ENCODE results near the gene PKP2.
"Not testable (repeated sequence)": the region's sequence is repeated elsewhere in the genome, so short reads cannot be mapped to it uniquely, and the experiment has no call there.

Gene PKP2

DNA sequence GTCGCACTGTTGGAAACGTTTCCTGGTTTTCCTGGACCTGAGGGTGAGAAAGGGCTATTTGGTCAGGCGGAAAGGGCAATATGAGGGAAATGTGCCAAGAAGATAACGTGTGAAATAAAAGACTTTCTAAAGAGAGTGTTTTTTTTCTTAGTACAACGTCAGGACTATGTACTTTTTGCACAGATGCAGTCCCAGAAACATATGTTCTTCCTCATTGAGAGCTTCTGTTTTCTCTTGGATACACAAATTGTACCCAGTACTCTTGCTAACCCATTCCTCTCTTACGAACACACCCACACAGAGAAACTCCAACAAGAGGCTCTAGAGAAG lies 669 bp upstream of the PKP2 start:
- peak overlapping the region; percentile 51 for H3K4me3 ChIP-seq (ENCODE audit: low read depth, low read length)
- in situ Hi-C loops (cut with HindIII; ENCODE audit: low sequenced_read_pairs) = no loop called here
- DNase-seq (ENCODE audit: low read depth, low spot score) = no peak
- TF ChIP-seq, protein P1, sequence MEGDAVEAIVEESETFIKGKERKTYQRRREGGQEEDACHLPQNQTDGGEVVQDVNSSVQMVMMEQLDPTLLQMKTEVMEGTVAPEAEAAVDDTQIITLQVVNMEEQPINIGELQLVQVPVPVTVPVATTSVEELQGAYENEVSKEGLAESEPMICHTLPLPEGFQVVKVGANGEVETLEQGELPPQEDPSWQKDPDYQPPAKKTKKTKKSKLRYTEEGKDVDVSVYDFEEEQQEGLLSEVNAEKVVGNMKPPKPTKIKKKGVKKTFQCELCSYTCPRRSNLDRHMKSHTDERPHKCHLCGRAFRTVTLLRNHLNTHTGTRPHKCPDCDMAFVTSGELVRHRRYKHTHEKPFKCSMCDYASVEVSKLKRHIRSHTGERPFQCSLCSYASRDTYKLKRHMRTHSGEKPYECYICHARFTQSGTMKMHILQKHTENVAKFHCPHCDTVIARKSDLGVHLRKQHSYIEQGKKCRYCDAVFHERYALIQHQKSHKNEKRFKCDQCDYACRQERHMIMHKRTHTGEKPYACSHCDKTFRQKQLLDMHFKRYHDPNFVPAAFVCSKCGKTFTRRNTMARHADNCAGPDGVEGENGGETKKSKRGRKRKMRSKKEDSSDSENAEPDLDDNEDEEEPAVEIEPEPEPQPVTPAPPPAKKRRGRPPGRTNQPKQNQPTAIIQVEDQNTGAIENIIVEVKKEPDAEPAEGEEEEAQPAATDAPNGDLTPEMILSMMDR (IDR thresholded peaks at IDR 0.05; ENCODE audit: low read depth, low read length) = no peak

DNA sequence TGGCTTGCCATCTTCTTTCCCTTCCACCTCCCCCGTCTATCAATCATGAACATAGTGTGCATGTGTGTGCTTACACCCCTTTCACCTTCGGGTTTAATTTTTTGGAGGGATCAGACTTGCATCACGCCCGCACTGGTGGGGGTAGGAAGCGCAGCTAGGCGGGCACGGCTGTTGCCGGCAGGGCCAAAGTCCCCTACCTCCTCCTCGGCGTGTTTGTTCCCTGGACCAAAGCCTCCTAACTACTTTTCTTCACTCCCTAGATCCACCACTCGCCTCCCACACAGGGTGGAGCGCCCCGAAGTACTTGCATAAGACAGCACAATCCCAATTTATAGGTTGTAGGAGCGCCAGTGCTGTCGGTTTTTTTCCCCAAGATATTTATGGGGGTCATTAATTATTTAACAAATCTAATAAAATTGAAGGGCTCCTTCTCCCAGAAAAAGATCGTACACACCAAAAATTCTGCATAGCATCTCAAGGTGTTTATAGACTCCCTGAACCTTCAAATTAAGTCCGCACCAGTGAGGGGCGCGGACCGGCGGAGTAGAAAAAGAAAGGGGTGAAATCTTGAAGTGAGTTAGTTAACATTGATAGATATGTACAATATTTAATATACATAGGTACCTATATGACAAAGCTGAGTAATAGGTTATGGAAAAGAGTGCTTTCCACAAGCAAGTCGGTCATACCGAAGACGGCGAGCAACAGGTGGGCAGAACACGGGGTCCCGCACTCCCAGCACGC lies 717 bp downstream of the PKP2 start:
- no peak for DNase-seq (ENCODE audit: low read depth, low spot score)
- in situ Hi-C loops (cut with HindIII; ENCODE audit: low sequenced_read_pairs) = no loop called here
- TF ChIP-seq, protein P1 (IDR thresholded peaks at IDR 0.05; ENCODE audit: low read depth, low read length) = peak; percentile 20
- peak overlapping the region; percentile 52 for H3K4me3 ChIP-seq (ENCODE audit: low read depth, low read length)

DNA sequence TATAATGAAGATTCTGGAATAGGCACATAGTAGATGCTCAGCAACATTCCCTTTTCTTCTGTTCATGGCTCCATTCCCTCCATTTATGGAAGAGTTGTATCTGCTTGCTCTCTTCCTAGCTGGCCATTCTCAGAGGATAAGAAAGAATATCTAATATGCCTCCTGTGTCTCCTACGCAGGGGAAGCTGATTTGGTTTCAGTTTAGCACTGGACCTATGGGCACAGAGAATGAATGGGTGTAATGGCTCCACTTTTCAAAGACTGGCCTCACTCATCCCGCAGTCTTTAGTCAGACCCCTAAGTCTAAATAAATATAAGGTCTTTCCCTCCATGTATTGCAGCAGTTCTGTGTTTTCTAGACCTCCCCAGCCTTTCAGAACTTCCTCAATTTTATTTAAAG lies 2.0 kb downstream of the PKP2 start:
- DNase-seq (ENCODE audit: low read depth, low spot score) = no peak
- H3K4me3 ChIP-seq (ENCODE audit: low read depth, low read length) = no peak overlapping the region
- in situ Hi-C loops (cut with HindIII; ENCODE audit: low sequenced_read_pairs) = no loop called here
- TF ChIP-seq, protein P1 (IDR thresholded peaks at IDR 0.05; ENCODE audit: low read depth, low read length) = no peak

DNA sequence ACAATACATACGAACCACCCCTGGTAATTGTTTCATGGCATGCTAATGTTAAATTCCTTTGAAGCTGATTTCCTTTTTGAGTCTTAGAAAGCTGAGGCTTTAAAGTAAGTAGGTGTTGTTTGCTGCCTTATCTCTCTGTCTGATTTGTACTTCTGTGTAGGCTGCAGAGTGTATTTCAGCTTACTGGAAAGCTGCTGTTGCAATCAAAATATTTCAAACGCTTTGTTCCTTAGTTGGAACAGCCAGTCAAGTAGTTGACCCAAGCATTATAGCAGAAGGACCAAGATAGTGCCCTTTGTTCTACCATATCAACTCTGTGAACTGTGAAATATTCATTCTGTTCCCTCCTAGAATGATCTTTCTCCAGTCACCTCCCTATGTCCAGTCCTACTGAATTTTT lies 3.1 kb downstream of the PKP2 start:
- TF ChIP-seq, protein P1 (IDR thresholded peaks at IDR 0.05; ENCODE audit: low read depth, low read length) = no peak
- H3K4me3 ChIP-seq (ENCODE audit: low read depth, low read length) = no peak overlapping the region
- in situ Hi-C loops (cut with HindIII; ENCODE audit: low sequenced_read_pairs) = no loop called here
- no peak for DNase-seq (ENCODE audit: low read depth, low spot score)

DNA sequence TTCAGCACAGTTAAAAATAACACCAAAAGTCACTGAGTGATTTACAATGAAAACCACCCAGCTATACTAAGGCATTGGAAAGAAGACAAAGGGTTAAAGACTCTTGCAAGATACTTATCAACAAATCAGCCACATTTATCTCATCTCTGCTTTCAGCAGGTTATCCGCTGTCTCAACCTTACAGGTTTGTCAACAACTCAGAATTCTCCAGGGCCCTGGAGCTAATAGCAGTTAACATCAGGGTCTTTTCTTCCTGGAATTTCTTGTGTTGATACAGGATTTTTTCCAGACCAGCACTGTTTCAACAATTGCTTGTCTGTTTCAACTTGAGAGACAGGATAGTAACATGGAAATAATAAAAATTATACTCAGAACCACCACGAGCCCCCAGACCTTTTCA lies 3.5 kb downstream of the PKP2 start:
- TF ChIP-seq, protein P1 (IDR thresholded peaks at IDR 0.05; ENCODE audit: low read depth, low read length) = no peak
- in situ Hi-C loops (cut with HindIII; ENCODE audit: low sequenced_read_pairs) = no loop called here
- no peak for DNase-seq (ENCODE audit: low read depth, low spot score)
- H3K4me3 ChIP-seq (ENCODE audit: low read depth, low read length) = no peak overlapping the region

DNA sequence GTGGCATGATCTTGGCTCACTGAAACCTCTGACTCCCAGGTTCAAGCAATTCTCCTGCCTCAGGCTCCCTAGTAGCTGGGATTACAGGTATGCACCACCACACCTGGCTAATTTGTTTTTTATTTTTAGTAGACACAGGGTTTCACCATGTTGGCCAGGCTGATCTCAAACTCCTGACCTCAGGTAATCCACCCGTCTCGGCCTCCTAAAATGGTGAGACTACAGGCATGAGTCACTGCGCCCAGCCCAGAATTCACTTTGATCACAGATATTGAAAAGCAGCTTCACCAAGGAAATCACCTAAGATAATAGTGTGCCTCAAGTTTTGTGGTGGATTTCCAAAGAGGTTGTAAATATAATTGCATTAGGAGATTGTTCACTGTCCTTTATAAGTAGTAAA lies 4.2 kb downstream of the PKP2 start:
- H3K4me3 ChIP-seq (ENCODE audit: low read depth, low read length); DNase-seq (ENCODE audit: low read depth, low spot score); in situ Hi-C loops (cut with HindIII; ENCODE audit: low sequenced_read_pairs): not testable (repeated sequence)

DNA sequence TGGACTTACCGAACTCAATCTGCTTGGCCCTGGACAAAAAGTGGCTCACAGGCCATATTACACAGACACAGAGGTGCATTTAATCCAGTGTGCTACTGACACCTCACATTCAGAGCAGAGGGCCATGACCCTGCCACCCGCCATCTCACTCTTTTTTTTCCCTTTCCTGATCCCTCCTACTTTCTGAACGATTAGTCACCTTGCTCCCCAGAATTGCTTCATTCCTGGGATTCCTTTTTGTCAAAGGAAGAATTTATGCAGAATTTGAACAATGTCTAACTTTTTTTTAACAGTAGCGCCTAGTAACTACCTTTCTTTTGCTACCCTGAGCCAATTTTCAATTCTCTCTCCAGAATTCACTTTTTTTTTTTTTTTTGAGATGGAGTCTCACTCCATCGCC lies 4.6 kb downstream of the PKP2 start:
- TF ChIP-seq, protein P1 (IDR thresholded peaks at IDR 0.05; ENCODE audit: low read depth, low read length) = no peak
- in situ Hi-C loops (cut with HindIII; ENCODE audit: low sequenced_read_pairs) = no loop called here
- no peak for DNase-seq (ENCODE audit: low read depth, low spot score)
- H3K4me3 ChIP-seq (ENCODE audit: low read depth, low read length) = no peak overlapping the region

Data from astrocyte of the spinal cord (primary cell).